Measurements from ENCODE around the gene BANP. TPM values are rescaled to one million over a fixed set of nuclear protein-coding genes. Genes with fewer than 3 reads are reported as not detected.
A peak's percentile ranks its signal among the peaks of the same experiment; 100 is the strongest.

Gene BANP
- total RNA-seq, 5 donors from 2014 or later (not counting 1 experiment from before 2014, with no cell fraction given): 57.1 to 81.9 (median 69.4) TPM

DNA sequence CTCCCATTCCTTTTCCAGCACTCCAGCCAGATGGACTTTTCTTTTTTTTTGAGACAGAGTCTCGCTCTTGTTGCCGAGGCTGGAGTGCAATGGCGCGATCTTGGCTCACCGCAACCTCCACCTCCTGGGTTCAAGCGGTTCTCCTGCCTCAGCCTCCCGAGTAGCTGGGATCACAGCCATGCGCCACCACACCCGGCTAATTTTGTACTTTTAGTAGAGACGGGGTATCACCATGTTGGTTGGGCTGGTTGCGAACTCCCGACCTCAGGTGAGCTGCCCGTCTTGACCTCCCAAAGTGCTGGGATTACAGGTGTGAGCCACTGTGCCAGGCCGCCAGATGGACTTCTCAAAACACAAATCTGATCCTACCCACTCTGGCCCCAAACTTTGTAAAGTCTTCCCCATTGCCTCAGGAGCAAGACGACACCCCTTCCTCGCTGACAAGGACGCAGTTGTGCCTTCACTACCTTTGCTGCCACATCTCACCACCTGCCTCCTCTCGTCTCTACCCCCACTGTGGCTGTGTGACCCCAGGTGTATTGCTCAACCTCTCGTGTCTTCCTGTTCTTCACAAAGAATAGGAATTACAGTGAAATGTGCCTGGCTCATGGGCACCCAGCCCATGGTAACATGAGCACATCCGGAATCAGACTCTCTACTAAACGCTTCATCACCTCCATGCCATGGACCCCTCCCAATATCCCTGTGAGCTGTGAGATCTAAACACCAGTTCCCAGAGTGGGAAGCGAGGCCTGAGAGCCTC is 3.7 kb upstream of the BANP start:
- Mint-ChIP-seq H3K9me3 (no peaks in the 10 kb centered on the region), H3K27ac (no peak overlapping the region), H3K36me3 (peaks cover 4% of the 10 kb centered on the region), H3K4me1 (peaks cover 11 to 22% (median 22%) of the 10 kb centered on the region in 3 donors), H3K4me3 (peak overlapping the region in 1 of 3 donors; percentile 1), H3K27me3 (peaks cover 2 to 3% of the 10 kb centered on the region in 2 donors)
- peaks cover 0 to under 1% of the 10 kb centered on the region in 2 donors for H3K36me3 ChIP-seq (ENCODE audit: control insufficient read depth in 2 of 2, extremely low read depth in 1 of 2, insufficient read depth in 1 of 2, low read length in 1 of 2)
- peaks cover 7 to 20% of the 10 kb centered on the region in 2 experiments for H3K4me1 ChIP-seq (ENCODE audit: control insufficient read depth in 1 of 2, extremely low read depth in 1 of 2, insufficient read depth in 2 of 2, low read length in 2 of 2)
- DNase-seq (no peak), ATAC-seq (replicated peaks in 1 of 4) (no peak)
- ChIA-PET POLR2A (no interaction called here), CTCF (no interaction called here)
- H3K27me3 ChIP-seq (replicated peaks in 1 of 2; ENCODE audit: control insufficient read depth in 2 of 2, extremely low read depth in 1 of 2, insufficient read depth in 2 of 2, low read length in 1 of 2): peaks cover 0 to 26% of the 10 kb centered on the region in 2 experiments
- no peak overlapping the region for H3K4me3 ChIP-seq (ENCODE audit: control insufficient read depth in 1 of 2, extremely low read depth in 1 of 2, low read length in 1 of 2)
- H3K9me3 ChIP-seq: no peaks in the 10 kb centered on the region
- H3K27ac ChIP-seq (ENCODE audit: low read length): no peak overlapping the region
- WGBS (ENCODE audit: insufficient coverage): 94% methylated on average over 15 of the region's 22 CpGs

DNA sequence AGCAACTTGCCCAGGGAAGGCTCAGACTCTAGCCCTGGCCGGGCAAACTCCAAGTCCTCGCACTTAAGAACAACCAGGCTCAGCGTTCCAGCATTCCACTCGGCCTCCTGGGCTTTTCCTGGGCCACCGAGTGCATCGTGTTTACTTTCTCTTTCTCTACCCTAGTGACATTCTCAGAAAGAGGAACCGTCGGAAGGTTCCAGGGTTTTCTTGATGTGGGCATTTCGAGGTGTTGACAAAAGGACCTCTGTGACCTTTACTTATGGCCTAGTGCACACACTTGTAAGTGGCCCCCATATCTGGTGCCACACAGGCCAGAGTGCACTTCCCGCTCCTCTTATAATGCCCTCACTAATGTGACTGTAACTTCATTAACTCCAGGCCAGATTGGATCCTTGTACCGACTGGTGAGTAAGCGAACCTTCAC is 3.1 kb upstream of the BANP start:
- 80% methylated on average over 5 of the region's 12 CpGs for WGBS (ENCODE audit: insufficient coverage)
- ChIA-PET POLR2A (no interaction called here), CTCF (no interaction called here)
- H3K27ac Mint-ChIP-seq: no peak overlapping the region
- peaks cover 15 to 27% (median 22%) of the 10 kb centered on the region in 3 donors for H3K4me1 Mint-ChIP-seq
- H3K4me3 ChIP-seq (ENCODE audit: control insufficient read depth in 1 of 2, extremely low read depth in 1 of 2, low read length in 1 of 2): no peak overlapping the region
- H3K9me3 Mint-ChIP-seq: no peaks in the 10 kb centered on the region
- H3K4me3 Mint-ChIP-seq: peak overlapping the region in 1 of 3 donors; percentile 0
- H3K27ac ChIP-seq (ENCODE audit: low read length): no peak overlapping the region
- DNase-seq (no peak), ATAC-seq (replicated peaks in 1 of 4) (no peak)
- peaks cover 9 to 25% of the 10 kb centered on the region in 2 experiments for H3K4me1 ChIP-seq (ENCODE audit: control insufficient read depth in 1 of 2, extremely low read depth in 1 of 2, insufficient read depth in 2 of 2, low read length in 2 of 2)
- H3K9me3 ChIP-seq: no peaks in the 10 kb centered on the region
- H3K27me3 ChIP-seq (replicated peaks in 1 of 2; ENCODE audit: control insufficient read depth in 2 of 2, extremely low read depth in 1 of 2, insufficient read depth in 2 of 2, low read length in 1 of 2): peaks cover 0 to 26% of the 10 kb centered on the region in 2 experiments
- peaks cover 2 to 3% of the 10 kb centered on the region in 2 donors for H3K27me3 Mint-ChIP-seq
- peaks cover 4 to 5% of the 10 kb centered on the region in 2 donors for H3K36me3 ChIP-seq (ENCODE audit: control insufficient read depth in 2 of 2, extremely low read depth in 1 of 2, insufficient read depth in 1 of 2, low read length in 1 of 2)
- peaks cover 4% of the 10 kb centered on the region for H3K36me3 Mint-ChIP-seq

DNA sequence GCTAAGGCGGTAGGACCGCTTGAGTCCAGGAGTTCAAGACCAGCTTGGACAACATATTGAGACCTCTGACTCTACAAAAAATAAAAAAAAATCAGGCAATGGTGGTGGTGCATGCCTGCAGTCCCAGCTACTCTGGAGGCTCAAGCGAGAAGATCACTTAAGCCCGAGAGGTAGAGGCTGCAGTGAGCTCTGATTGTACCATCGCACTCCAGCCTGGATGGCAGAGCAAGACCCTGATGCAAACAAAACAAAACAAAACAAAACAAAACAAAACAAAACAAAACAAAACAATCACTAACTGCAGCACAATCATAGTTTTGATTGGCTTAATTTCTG is 2.5 kb upstream of the BANP start:
- peaks cover 2 to 3% of the 10 kb centered on the region in 2 donors for H3K27me3 Mint-ChIP-seq
- H3K27ac ChIP-seq (ENCODE audit: low read length): no peak overlapping the region
- H3K4me1 Mint-ChIP-seq: peaks cover 21 to 33% (median 28%) of the 10 kb centered on the region in 3 donors
- CTCF ChIA-PET: no interaction called here
- peaks cover 5 to 10% of the 10 kb centered on the region in 2 donors for H3K36me3 ChIP-seq (ENCODE audit: control insufficient read depth in 2 of 2, extremely low read depth in 1 of 2, insufficient read depth in 1 of 2, low read length in 1 of 2)
- peaks cover 9% of the 10 kb centered on the region for H3K36me3 Mint-ChIP-seq
- WGBS (ENCODE audit: insufficient coverage): 98% methylated on average over 4 of the region's 5 CpGs
- ATAC-seq (replicated peaks in 1 of 4) (no peak), DNase-seq (no peak)
- peaks cover 0 to 26% of the 10 kb centered on the region in 2 experiments for H3K27me3 ChIP-seq (replicated peaks in 1 of 2; ENCODE audit: control insufficient read depth in 2 of 2, extremely low read depth in 1 of 2, insufficient read depth in 2 of 2, low read length in 1 of 2)
- no peaks in the 10 kb centered on the region for H3K9me3 ChIP-seq
- H3K4me3 ChIP-seq (ENCODE audit: control insufficient read depth in 1 of 2, extremely low read depth in 1 of 2, low read length in 1 of 2): no peak overlapping the region
- no peaks in the 10 kb centered on the region for H3K9me3 Mint-ChIP-seq
- peaks cover 14 to 30% of the 10 kb centered on the region in 2 experiments for H3K4me1 ChIP-seq (ENCODE audit: control insufficient read depth in 1 of 2, extremely low read depth in 1 of 2, insufficient read depth in 2 of 2, low read length in 2 of 2)
- POLR2A ChIA-PET: no interaction called here
- H3K27ac Mint-ChIP-seq: no peak overlapping the region
- H3K4me3 Mint-ChIP-seq: peak overlapping the region in 1 of 3 donors; percentile 9

DNA sequence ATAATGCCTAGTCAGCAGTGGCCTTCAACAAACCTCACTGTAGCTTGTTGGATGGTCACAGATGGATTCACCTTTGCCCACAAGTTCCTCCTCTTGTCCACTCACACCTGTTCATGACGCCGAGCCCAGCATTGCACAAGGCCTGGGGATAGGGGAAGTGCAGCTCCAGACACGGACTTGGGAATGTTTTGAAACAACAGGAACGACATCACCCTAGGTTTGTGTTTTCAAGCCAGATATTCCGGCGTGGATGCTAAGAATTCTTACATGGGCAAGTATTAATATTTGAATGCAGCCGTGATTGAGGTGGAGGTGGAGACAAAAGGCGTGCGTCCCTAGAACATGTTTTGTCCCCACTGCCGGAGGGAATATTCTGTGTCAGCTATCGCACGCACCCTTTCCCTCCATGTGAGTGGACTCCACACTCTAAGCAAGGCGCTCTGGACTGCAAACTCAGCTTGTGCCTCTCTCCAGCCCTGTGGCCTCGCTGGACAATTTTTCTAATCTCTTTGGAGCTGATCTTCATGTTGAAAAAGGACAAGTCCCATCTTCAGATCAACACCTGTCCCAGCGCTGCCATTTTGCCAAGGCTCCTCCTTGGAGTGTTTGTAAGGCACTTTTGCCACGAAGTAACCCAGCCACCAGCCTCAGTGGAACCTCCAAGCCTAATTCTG is 2.0 kb upstream of the BANP start:
- POLR2A ChIA-PET: no interaction called here
- DNase-seq (no peak), ATAC-seq (replicated peaks in 1 of 4) (no peak)
- Mint-ChIP-seq H3K27ac (no peak overlapping the region), H3K36me3 (peaks cover 13% of the 10 kb centered on the region), H3K4me1 (peaks cover 26 to 38% (median 33%) of the 10 kb centered on the region in 3 donors), H3K27me3 (peaks cover 2 to 3% of the 10 kb centered on the region in 2 donors), H3K9me3 (no peaks in the 10 kb centered on the region), H3K4me3 (peak overlapping the region; percentile 9 to 51 (median 43))
- H3K27me3 ChIP-seq (replicated peaks in 1 of 2; ENCODE audit: control insufficient read depth in 2 of 2, extremely low read depth in 1 of 2, insufficient read depth in 2 of 2, low read length in 1 of 2): peaks cover 0 to 26% of the 10 kb centered on the region in 2 experiments
- H3K9me3 ChIP-seq: no peaks in the 10 kb centered on the region
- H3K4me3 ChIP-seq (ENCODE audit: control insufficient read depth in 1 of 2, extremely low read depth in 1 of 2, low read length in 1 of 2): no peak overlapping the region
- peaks cover 16 to 33% of the 10 kb centered on the region in 2 experiments for H3K4me1 ChIP-seq (ENCODE audit: control insufficient read depth in 1 of 2, extremely low read depth in 1 of 2, insufficient read depth in 2 of 2, low read length in 2 of 2)
- H3K36me3 ChIP-seq (ENCODE audit: control insufficient read depth in 2 of 2, extremely low read depth in 1 of 2, insufficient read depth in 1 of 2, low read length in 1 of 2): peaks cover 5 to 10% of the 10 kb centered on the region in 2 donors
- CTCF ChIA-PET: no interaction called here
- WGBS (ENCODE audit: insufficient coverage): 84% methylated on average over 5 of the region's 16 CpGs
- H3K27ac ChIP-seq (ENCODE audit: low read length): no peak overlapping the region

DNA sequence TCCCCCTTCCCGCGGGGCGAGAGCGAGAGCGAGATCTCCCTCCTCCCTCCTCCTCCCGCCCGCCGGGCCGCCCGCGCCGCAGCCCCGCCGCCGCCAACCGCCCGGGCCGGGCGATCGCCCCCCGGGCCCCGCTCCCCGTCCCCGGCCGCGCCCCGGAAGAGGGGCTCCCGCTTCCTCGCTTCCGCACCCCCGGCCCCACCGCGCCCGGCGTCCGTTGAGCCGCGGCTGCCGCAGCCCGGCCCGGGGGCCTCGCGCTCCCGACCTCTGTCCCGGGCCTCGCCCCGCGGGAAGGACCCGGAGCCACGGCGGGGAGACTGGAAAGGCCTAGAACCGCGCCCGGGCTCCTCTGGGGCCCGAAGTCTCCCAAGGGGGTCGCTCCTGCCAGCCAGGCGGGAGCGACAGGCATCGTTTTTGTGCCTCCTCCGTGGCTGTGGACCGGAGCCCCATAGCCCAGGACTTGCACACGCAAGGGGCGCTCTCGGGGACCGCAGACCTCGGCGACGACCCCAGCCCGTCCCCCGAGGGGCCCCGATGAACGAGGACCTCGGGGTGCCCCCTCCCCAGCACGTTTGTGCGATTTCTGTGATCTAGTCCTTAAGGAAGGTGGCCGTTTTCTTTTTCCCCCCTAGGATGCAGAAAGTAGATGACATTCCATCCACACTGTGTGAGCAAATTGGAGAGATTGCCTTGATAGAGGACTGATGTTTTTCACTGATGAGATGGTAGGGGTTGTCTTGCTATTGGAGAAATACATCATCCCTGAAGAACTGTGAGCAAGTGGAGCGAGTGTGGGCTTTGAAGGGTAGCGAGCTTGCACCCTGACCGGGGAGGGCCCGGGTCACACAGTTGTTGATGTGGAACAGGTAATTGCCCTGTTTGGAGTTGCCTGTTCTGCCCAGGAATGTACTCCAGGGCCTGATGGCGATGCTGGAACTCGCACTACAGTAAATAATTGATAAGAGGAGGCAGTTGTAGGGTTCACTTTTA is 611 bp downstream of the BANP start:
- CTCF ChIA-PET: interaction anchor here in 1 of 2 donors (0.8 to 1.0 kb wide), 3 partner anchors 12 to 187 kb away, joined by 4 to 10 read pairs (median 4); partner anchors contain the start of gene KLHDC4
- H3K9me3 ChIP-seq: no peaks in the 10 kb centered on the region
- H3K9me3 Mint-ChIP-seq: no peaks in the 10 kb centered on the region
- peaks cover 0 to 9% of the 10 kb centered on the region in 2 experiments for H3K27me3 ChIP-seq (replicated peaks in 1 of 2; ENCODE audit: control insufficient read depth in 2 of 2, extremely low read depth in 1 of 2, insufficient read depth in 2 of 2, low read length in 1 of 2)
- H3K36me3 Mint-ChIP-seq: peaks cover 17% of the 10 kb centered on the region
- H3K4me3 ChIP-seq (ENCODE audit: control insufficient read depth in 1 of 2, extremely low read depth in 1 of 2, low read length in 1 of 2): peak overlapping the region; percentile 76 to 87
- peaks cover 48 to 61% (median 50%) of the 10 kb centered on the region in 3 donors for H3K4me1 Mint-ChIP-seq
- peaks cover 0 to 3% of the 10 kb centered on the region in 2 donors for H3K27me3 Mint-ChIP-seq
- H3K36me3 ChIP-seq (ENCODE audit: control insufficient read depth in 2 of 2, extremely low read depth in 1 of 2, insufficient read depth in 1 of 2, low read length in 1 of 2): peaks cover 5 to 10% of the 10 kb centered on the region in 2 donors
- H3K27ac ChIP-seq (ENCODE audit: low read length): peak overlapping the region; percentile 69
- peak overlapping the region; percentile 93 to 99 (median 95) for H3K4me3 Mint-ChIP-seq
- ATAC-seq (replicated peaks in 1 of 4) (no peak), DNase-seq (peak in 6 of 35 experiments; percentile 17 to 33 (median 28))
- peaks cover 31 to 55% of the 10 kb centered on the region in 2 experiments for H3K4me1 ChIP-seq (ENCODE audit: control insufficient read depth in 1 of 2, extremely low read depth in 1 of 2, insufficient read depth in 2 of 2, low read length in 2 of 2)
- H3K27ac Mint-ChIP-seq: peak overlapping the region; percentile 91
- WGBS (ENCODE audit: insufficient coverage): 2% methylated on average over 70 of the region's 82 CpGs
- POLR2A ChIA-PET: interaction anchor here in 1 of 2 donors (0.6 kb wide), 1 partner anchor 183 kb away, joined by 4 read pairs; no protein-coding TSS in a partner anchor
